GM06990 (cell line): ENCODE measurements around the gene MAP1LC3A.

Experiments
- DNase-seq: peaks from one replicate; pipeline ENCODE4 v3.0.0-alpha.2; 2011; ENCODE audit not compliant: insufficient read length; ENCODE audit errors: extremely low read depth
- H3K27me3 ChIP-seq: replicated peaks from 2 replicates; pipeline ENCODE4 v1.6.0; 2011; ENCODE audit warnings: low read length; ENCODE audit not compliant: control insufficient read depth, insufficient read depth
- H3K36me3 ChIP-seq: 2 replicates; pipeline ENCODE4 v1.5.1; 2011; ENCODE audit warnings: low read length; ENCODE audit not compliant: control insufficient read depth, insufficient read depth
- H3K4me3 ChIP-seq: replicated peaks from 2 replicates; pipeline ENCODE4 v1.5.1; 2011; ENCODE audit warnings: low read depth, mild to moderate bottlenecking, control low read depth, low read length
- CTCF ChIP-seq: IDR thresholded peaks from 2 replicates; pipeline ENCODE4 v1.5.1; 2011; ENCODE audit warnings: low read length, control low read depth, mild to moderate bottlenecking, inconsistent platforms; ENCODE audit not compliant: insufficient read depth, poor library complexity, severe bottlenecking

Gene MAP1LC3A

GRCh38 chr20:34579979-34580940, 21.7 kb downstream of the MAP1LC3A start:
- DNase-seq = peak; percentile 56
- peaks cover 4% of the 10 kb centered on the region for H3K36me3 ChIP-seq

GRCh38 chr20:34581341-34582184, 23.0 kb downstream of the MAP1LC3A start:
- H3K36me3 ChIP-seq = peaks cover 4% of the 10 kb centered on the region
- H3K27me3 ChIP-seq = no peaks in the 10 kb centered on the region
- DNase-seq = no peak

More at GRCh38 chr20:34579979-34580940, 21.7 kb downstream of the MAP1LC3A start:
- no peak overlapping the region for H3K4me3 ChIP-seq
- no peak for TF ChIP-seq CTCF
- H3K27me3 ChIP-seq = no peaks in the 10 kb centered on the region

GRCh38 chr20:34582221-34582620, 23.7 kb downstream of the MAP1LC3A start:
- H3K4me3 ChIP-seq = no peak overlapping the region
- H3K36me3 ChIP-seq = peaks cover 4% of the 10 kb centered on the region
- TF ChIP-seq CTCF = no peak
- H3K27me3 ChIP-seq = no peaks in the 10 kb centered on the region
- no peak for DNase-seq

More at GRCh38 chr20:34581341-34582184, 23.0 kb downstream of the MAP1LC3A start:
- no peak overlapping the region for H3K4me3 ChIP-seq
- TF ChIP-seq CTCF = no peak

- H3K36me3 ChIP-seq = peaks cover 4% of the 10 kb centered on the region
- H3K4me3 ChIP-seq = no peak overlapping the region
- TF ChIP-seq CTCF = no peak
- no peak for DNase-seq
- H3K27me3 ChIP-seq = no peaks in the 10 kb centered on the region
Observed at GRCh38 chr20:34582911-34583310, 24.4 kb downstream of the MAP1LC3A start.

GRCh38 chr20:34583544-34583943, 25.0 kb downstream of the MAP1LC3A start:
- DNase-seq = no peak
- peaks cover 4% of the 10 kb centered on the region for H3K36me3 ChIP-seq
- TF ChIP-seq CTCF = no peak
- no peaks in the 10 kb centered on the region for H3K27me3 ChIP-seq
- H3K4me3 ChIP-seq = no peak overlapping the region
